WTC11 (cell line): ENCODE measurements around the gene CCDC136. TPM values are rescaled to one million over a fixed set of nuclear protein-coding genes. Genes with fewer than 3 reads are reported as not detected.

Source experiments
- ATAC-seq: fragments of 200-7000 bp; cut with Tn5 transposase; 2 replicates; pipeline ENCODE4 v1.10.0; 2021; ENCODE audit warnings: mild to moderate bottlenecking, moderate library complexity
- CTCF ChIA-PET: fragments of 300-600 bp; sonication (Branson Sonifier 250); formaldehyde crosslinking; loops from one replicate; lab custom pipeline; 2021; ENCODE audit warnings: antibody characterized with exemption; lab: Charles Lee
- POLR2A ChIA-PET: fragments of 350-600 bp; sonication (Branson Sonifier 250); formaldehyde crosslinking; loops from one replicate; lab custom pipeline; 2021; ENCODE audit warnings: antibody characterized with exemption; lab: Charles Lee
- DNase-seq: peaks from one replicate; pipeline ENCODE4 v3.0.0; 2021; ENCODE audit warnings: low spot score
- H3K27ac Mint-ChIP-seq: 2 replicates; pipeline ENCODE4 v1.8.0; 2021; ENCODE audit warnings: mixed read lengths
- H3K27me3 Mint-ChIP-seq: 2 replicates; pipeline ENCODE4 v1.8.0; 2021; ENCODE audit warnings: low read depth, mild to moderate bottlenecking, moderate library complexity, mixed read lengths
- H3K36me3 Mint-ChIP-seq: 2 replicates; pipeline ENCODE4 v1.8.0; 2021; ENCODE audit warnings: mixed read lengths
- H3K4me1 Mint-ChIP-seq: 2 replicates; pipeline ENCODE4 v1.8.0; 2022; ENCODE audit warnings: mixed read lengths
- H3K4me3 Mint-ChIP-seq: 2 replicates; pipeline ENCODE4 v1.8.0; 2021; ENCODE audit warnings: mild to moderate bottlenecking, moderate library complexity, mixed read lengths
- H3K9me3 Mint-ChIP-seq: 2 replicates; pipeline ENCODE4 v1.8.0; 2021; ENCODE audit warnings: mixed read lengths
- ATF1 ChIP-seq: sonication (generic); formaldehyde crosslinking; IDR thresholded peaks from 2 replicates; pipeline ENCODE4 v1.8.1; 2023; ENCODE audit warnings: mild to moderate bottlenecking, moderate library complexity, missing genetic modification reagents
- ATF2 ChIP-seq: sonication (generic); formaldehyde crosslinking; IDR thresholded peaks from 2 replicates; pipeline ENCODE4 v1.8.1; 2022; ENCODE audit warnings: low read depth, missing genetic modification reagents, borderline replicate concordance
- CREM ChIP-seq: sonication (generic); formaldehyde crosslinking; IDR thresholded peaks from 2 replicates; pipeline ENCODE4 v1.8.1; 2022; ENCODE audit warnings: mild to moderate bottlenecking, missing genetic modification reagents, moderate library complexity
- E2F4 ChIP-seq: sonication (generic); formaldehyde crosslinking; IDR thresholded peaks from 2 replicates; pipeline ENCODE4 v1.8.1; 2022; ENCODE audit warnings: low read depth, mild to moderate bottlenecking, moderate library complexity, missing genetic modification reagents, borderline replicate concordance
- FOXK1 ChIP-seq: sonication (generic); formaldehyde crosslinking; IDR thresholded peaks from 2 replicates; pipeline ENCODE4 v1.8.0; 2022; ENCODE audit warnings: mild to moderate bottlenecking, moderate library complexity, missing genetic modification reagents
- FOXP1 ChIP-seq: sonication (generic); formaldehyde crosslinking; IDR thresholded peaks from 2 replicates; pipeline ENCODE4 v1.8.0; 2022; ENCODE audit warnings: missing genetic modification reagents, mild to moderate bottlenecking, moderate library complexity, borderline replicate concordance
- FOXP4 ChIP-seq: sonication (generic); formaldehyde crosslinking; IDR thresholded peaks from 2 replicates; pipeline ENCODE4 v1.8.0; 2022; ENCODE audit warnings: mild to moderate bottlenecking, missing genetic modification reagents
- HMGA2 ChIP-seq: fragments of 250-450 bp; sonication (Bioruptor Pico); IDR thresholded peaks from 2 replicates; pipeline ENCODE4 v1.4.0; 2021; ENCODE audit warnings: mild to moderate bottlenecking, moderate library complexity
- HMGXB4 ChIP-seq: sonication (generic); formaldehyde crosslinking; IDR thresholded peaks from 2 replicates; pipeline ENCODE4 v1.8.1; 2023; ENCODE audit warnings: mild to moderate bottlenecking, moderate library complexity, missing genetic modification reagents
- MYBL2 ChIP-seq: sonication (generic); formaldehyde crosslinking; IDR thresholded peaks from 2 replicates; pipeline ENCODE4 v1.8.1; 2023; ENCODE audit warnings: mild to moderate bottlenecking, moderate library complexity, missing genetic modification reagents
- NR1H2 ChIP-seq: sonication (generic); formaldehyde crosslinking; IDR thresholded peaks from 2 replicates; pipeline ENCODE4 v1.9.0; 2021; ENCODE audit warnings: mild to moderate bottlenecking, moderate library complexity, missing genetic modification reagents
- PRDM15 ChIP-seq: sonication (generic); formaldehyde crosslinking; IDR thresholded peaks from 2 replicates; pipeline ENCODE4 v1.8.0; 2022; ENCODE audit warnings: missing genetic modification reagents
- SMAD4 ChIP-seq: sonication (generic); formaldehyde crosslinking; IDR thresholded peaks from 2 replicates; pipeline ENCODE4 v1.8.0; 2022; ENCODE audit warnings: mild to moderate bottlenecking, missing genetic modification reagents
- ZBTB21 ChIP-seq: sonication (generic); formaldehyde crosslinking; IDR thresholded peaks from 2 replicates; pipeline ENCODE4 v1.8.1; 2023; ENCODE audit warnings: mild to moderate bottlenecking, missing genetic modification reagents, borderline replicate concordance
- ZNF121 ChIP-seq: sonication (generic); formaldehyde crosslinking; IDR thresholded peaks from 2 replicates; pipeline ENCODE4 v1.8.0; 2023; ENCODE audit warnings: missing genetic modification reagents
- ZNF416 ChIP-seq: fragments of 250-450 bp; sonication (Bioruptor Pico); IDR thresholded peaks from 2 replicates; pipeline ENCODE4 v1.9.0; 2021; ENCODE audit warnings: mild to moderate bottlenecking, inconsistent platforms
- ZNF425 ChIP-seq: fragments of 250-450 bp; sonication (Bioruptor Pico); conservative IDR thresholded peaks from 2 replicates; pipeline ENCODE4 v1.9.0; 2021; ENCODE audit warnings: mild to moderate bottlenecking
- total RNA-seq: library from RNA; stranded (reverse); gene quantifications from 3 replicates; pipeline ENCODE4 v1.2.3, GENCODE V29; 2021

Gene CCDC136
- total RNA-seq, 1 experiment from 2014 or later = 51.0 TPM

- H3K36me3 Mint-ChIP-seq = peaks cover 9% of the 10 kb centered on the region; the same call in 1 of the 2 replicates
- DNase-seq (no peak), ATAC-seq (no peak)
- H3K9me3 Mint-ChIP-seq = no peaks in the 10 kb centered on the region
- H3K4me1 Mint-ChIP-seq = peaks cover 22% of the 10 kb centered on the region
- CTCF ChIA-PET = no interaction called here
- no peak overlapping the region; the same call in 1 of the 2 replicates for H3K27ac Mint-ChIP-seq
- H3K4me3 Mint-ChIP-seq = no peak overlapping the region
- TF ChIP-seq FOXP1 (CRISPR knock-in tag) (no peak), PRDM15 (CRISPR knock-in tag) (no peak), SMAD4 (CRISPR knock-in tag) (no peak), CREM (CRISPR knock-in tag) (no peak)
- POLR2A ChIA-PET = no interaction called here
- H3K27me3 Mint-ChIP-seq = peaks cover 10% of the 10 kb centered on the region
Observed at GRCh38 chr7:128742206-128742605, 49.6 kb upstream of the CCDC136 start.

GRCh38 chr7:128743112-128743772 is 48.5 kb upstream of the CCDC136 start:
- peaks cover 18% of the 10 kb centered on the region for H3K36me3 Mint-ChIP-seq
- DNase-seq = no peak
- H3K9me3 Mint-ChIP-seq = no peaks in the 10 kb centered on the region
- CTCF ChIA-PET = no interaction called here
- no peak for ATAC-seq
- TF ChIP-seq MYBL2 (CRISPR knock-in tag) (no peak), ATF2 (CRISPR knock-in tag) (no peak)
- peaks cover 1% of the 10 kb centered on the region; the same call in 1 of the 2 replicates for H3K27me3 Mint-ChIP-seq
- no peak overlapping the region for H3K4me3 Mint-ChIP-seq
- H3K4me1 Mint-ChIP-seq = peaks cover 21% of the 10 kb centered on the region
- POLR2A ChIA-PET = interaction anchor here (0.7 kb wide), 1 partner anchor 45 kb away, joined by 3 read pairs; no protein-coding TSS in a partner anchor
- H3K27ac Mint-ChIP-seq = no peak overlapping the region

- Mint-ChIP-seq H3K4me3 (no peak overlapping the region), H3K27me3 (no peaks in the 10 kb centered on the region), H3K4me1 (peaks cover 16% of the 10 kb centered on the region), H3K9me3 (no peaks in the 10 kb centered on the region), H3K27ac (peak overlapping the region; percentile 38), H3K36me3 (peaks cover 30% of the 10 kb centered on the region)
- ChIA-PET CTCF (no interaction called here), POLR2A (no interaction called here)
- no peak for TF ChIP-seq ZNF425 (CRISPR knock-in tag)
- no peak for TF ChIP-seq HMGXB4 (CRISPR knock-in tag)
- TF ChIP-seq ZNF121 (CRISPR knock-in tag) = no peak
- TF ChIP-seq HMGA2 (CRISPR knock-in tag) = no peak
- TF ChIP-seq NR1H2 (CRISPR knock-in tag) = no peak
- no peak for TF ChIP-seq E2F4 (CRISPR knock-in tag)
- TF ChIP-seq CREM (CRISPR knock-in tag) = no peak
- TF ChIP-seq ZBTB21 (CRISPR knock-in tag) = no peak
- no peak for TF ChIP-seq ZNF416
- TF ChIP-seq ATF1 (CRISPR knock-in tag) = no peak
- TF ChIP-seq FOXK1 (CRISPR knock-in tag) = no peak
- no peak for TF ChIP-seq FOXP4 (CRISPR knock-in tag)
- ATAC-seq = no peak
- no peak for DNase-seq
Observed at GRCh38 chr7:128744366-128744905, 47.3 kb upstream of the CCDC136 start.
